IMR-90 (cell line): ENCODE measurements around the gene PODNL1. TPM values are rescaled to one million over a fixed set of nuclear protein-coding genes. Genes with fewer than 3 reads are reported as not detected.

ENCODE experiments used
- ATAC-seq: fragments of 200-7000 bp; cut with Tn5 transposase; 2 replicates; pipeline ENCODE4 v1.9.1; 2020; ENCODE audit warnings: low read depth, mild to moderate bottlenecking, moderate library complexity
- BruUV-seq: library from RNA; stranded (reverse); fragments of 400-500 nt; replicated peaks from 2 replicates; lab custom pipeline; 2021; lab: Mats Ljungman, UMichigan
- CTCF ChIA-PET: fragments of 300-600 bp; formaldehyde crosslinking; extraction: SDS; loops from one replicate; lab custom pipeline; 2021; ENCODE audit warnings: antibody characterized with exemption; lab: Yijun Ruan, JAX
- POLR2A ChIA-PET: fragments of 300-600 bp; sonication (Branson Sonifier 250); formaldehyde crosslinking; loops from one replicate; lab custom pipeline; 2022; ENCODE audit warnings: antibody characterized with exemption; ENCODE audit not compliant: unreplicated experiment; lab: Charles Lee
- DNase-seq: peaks from one replicate; pipeline ENCODE4 v3.0.0; 2013
- H2AFZ ChIP-seq: replicated peaks from 2 replicates; pipeline ENCODE3; 2013; ENCODE audit warnings: low read length, mild to moderate bottlenecking; ENCODE audit not compliant: poor library complexity
- H2AK5ac ChIP-seq: 2 replicates; pipeline ENCODE4 v1.6.1; 2013; ENCODE audit warnings: low read depth, low read length, inconsistent platforms
- H2AK9ac ChIP-seq: replicated peaks from 2 replicates; pipeline ENCODE3; 2013; ENCODE audit warnings: mild to moderate bottlenecking, low read depth, low read length, moderate library complexity; ENCODE audit not compliant: poor library complexity
- H2BK120ac ChIP-seq: 2 replicates; pipeline ENCODE4 v1.6.1; 2013; ENCODE audit warnings: low read depth, low read length, inconsistent platforms
- H2BK15ac ChIP-seq: 3 replicates; pipeline ENCODE4 v1.6.1; 2013; ENCODE audit warnings: low read depth, low read length, inconsistent platforms
- H2BK20ac ChIP-seq: 2 replicates; pipeline ENCODE4 v1.6.1; 2013; ENCODE audit warnings: low read depth, mild to moderate bottlenecking, inconsistent platforms, low read length, moderate library complexity
- H2BK5ac ChIP-seq: 2 replicates; pipeline ENCODE4 v1.6.1; 2013; ENCODE audit warnings: mild to moderate bottlenecking, low read depth, low read length, inconsistent platforms; ENCODE audit not compliant: poor library complexity, severe bottlenecking
- H3K14ac ChIP-seq: replicated peaks from 2 replicates; pipeline ENCODE4 v1.6.1; 2013; ENCODE audit warnings: low read depth, low read length, inconsistent platforms
- H3K18ac ChIP-seq: 2 replicates; pipeline ENCODE4 v1.6.1; 2013; ENCODE audit warnings: low read depth, low read length, control low read depth
- H3K23ac ChIP-seq: 2 replicates; pipeline ENCODE4 v1.6.1; 2013; ENCODE audit warnings: low read depth, low read length, inconsistent platforms
- H3K27ac ChIP-seq: 2 replicates; pipeline ENCODE4 v1.5.1; 2013; ENCODE audit warnings: mild to moderate bottlenecking, control low read depth, low read length; ENCODE audit not compliant: insufficient read depth
- H3K27me3 ChIP-seq: 2 replicates; pipeline ENCODE4 v1.6.1; 2013; ENCODE audit warnings: low read length; ENCODE audit not compliant: control insufficient read depth, insufficient read depth
- H3K36me3 ChIP-seq: 2 replicates; pipeline ENCODE4 v1.6.1; 2013; ENCODE audit warnings: low read length, mixed read lengths; ENCODE audit not compliant: control insufficient read depth, insufficient read depth
- H3K4ac ChIP-seq: 2 replicates; pipeline ENCODE4 v1.6.1; 2013; ENCODE audit warnings: low read depth, low read length, inconsistent platforms
- H3K4me1 ChIP-seq: 2 replicates; pipeline ENCODE4 v1.6.1; 2013; ENCODE audit warnings: low read length, mixed read lengths; ENCODE audit not compliant: control insufficient read depth, insufficient read depth
- H3K4me2 ChIP-seq: 2 replicates; pipeline ENCODE4 v1.6.1; 2013; ENCODE audit warnings: low read depth, mild to moderate bottlenecking, control low read depth, low read length, moderate library complexity
- H3K4me3 ChIP-seq: 2 replicates; pipeline ENCODE4 v1.5.1; 2013; ENCODE audit warnings: low read depth, mild to moderate bottlenecking, control low read depth, low read length, moderate library complexity; ENCODE audit not compliant: insufficient read depth
- H3K56ac ChIP-seq: 2 replicates; pipeline ENCODE4 v1.6.1; 2013; ENCODE audit warnings: low read length, inconsistent platforms; ENCODE audit not compliant: insufficient read depth; ENCODE audit errors: extremely low read depth
- H3K79me1 ChIP-seq, 2 experiments: 2 replicates each; pipeline ENCODE4 v1.6.1; 2013; ENCODE audit warnings: low read length in 2 of 2, inconsistent platforms in 1 of 2, low read depth in 1 of 2
- H3K9ac ChIP-seq: 2 replicates; pipeline ENCODE4 v1.6.1; 2013; ENCODE audit warnings: low read depth, low read length, control low read depth
- H3K9me1 ChIP-seq: 2 replicates; pipeline ENCODE4 v1.6.1; 2013; ENCODE audit warnings: low read length, inconsistent platforms; ENCODE audit not compliant: insufficient read depth
- H3K9me3 ChIP-seq: 2 replicates; pipeline ENCODE4 v1.6.1; 2013; ENCODE audit warnings: low read length; ENCODE audit not compliant: control insufficient read depth, insufficient read depth
- H4K20me1 ChIP-seq: 2 replicates; pipeline ENCODE4 v1.6.1; 2013; ENCODE audit warnings: low read length, inconsistent platforms; ENCODE audit not compliant: insufficient read depth
- H4K5ac ChIP-seq: 2 replicates; pipeline ENCODE4 v1.6.1; 2013; ENCODE audit warnings: mild to moderate bottlenecking, low read depth, low read length, control low read depth
- H4K8ac ChIP-seq, 2 experiments: 2 replicates each; pipeline ENCODE4 v1.6.1; 2013; ENCODE audit warnings: low read depth in 2 of 2, low read length in 2 of 2, control low read depth in 1 of 2, inconsistent platforms in 1 of 2
- H4K91ac ChIP-seq: 2 replicates; pipeline ENCODE4 v1.6.1; 2013; ENCODE audit warnings: low read depth, low read length, inconsistent platforms; ENCODE audit not compliant: insufficient read depth
- MXI1 ChIP-seq: IDR thresholded peaks from 2 replicates; pipeline ENCODE4 v1.6.1; 2012; ENCODE audit warnings: low read depth, mild to moderate bottlenecking, low read length, moderate library complexity, borderline replicate concordance
- WGBS, 2 experiments: methylation state at CpG; one replicate each; pipeline versions ENCODE4 v1.1.5 to v1.1.7; 2013; ENCODE audit warnings: missing lambda C conversion rate in 2 of 2; ENCODE audit not compliant: insufficient read length in 1 of 2; ENCODE audit errors: extremely low coverage in 2 of 2; 5-methylcytosine and 5-hydroxymethylcytosine counted together
- dilution Hi-C: fragments of 300-500 bp; cut with HindIII; formaldehyde crosslinking; loops from one replicate; pipeline ENCODE4 v1.14.3; 2018; ENCODE audit warnings: low sequenced_read_pairs; ENCODE audit not compliant: unreplicated experiment
- in situ Hi-C: fragments of 300-500 bp; cut with MboI; formaldehyde crosslinking; loops from 3 replicates; pipeline ENCODE4 v1.14.3; 2019; ENCODE audit warnings: low sequenced_read_pairs, inconsistent platforms, mixed read lengths
- intact Hi-C: fragments of 100-400 bp; cut with micrococcal nuclease; formaldehyde crosslinking; loops from 2 replicates; pipeline ENCODE4 v1.10.0; 2022
- polyA plus RNA-seq, 3 experiments: library from polyadenylated mRNA; depleted of rRNA; stranded (reverse); fragments of >200 nt; gene quantifications; 2 replicates each; pipeline ENCODE4 v1.2.3, GENCODE V29; 2012; ENCODE audit warnings: low replicate concordance in 1 of 3
- total RNA-seq: library from RNA; depleted of rRNA; stranded (reverse); fragments of >200 nt; gene quantifications from 2 replicates; pipeline ENCODE4 v1.2.3, GENCODE V29; 2012
- TF ChIP-seq, protein P1 (sequence below): conservative IDR thresholded peaks from 2 replicates; pipeline ENCODE4 v1.5.1; 2012; ENCODE audit warnings: mild to moderate bottlenecking, low read depth, low read length, improper control_type of control experiment
- TF ChIP-seq, protein P2 (sequence below): fragments of 150-350 bp; IDR thresholded peaks from 2 replicates; pipeline ENCODE4 v1.6.1; 2017; ENCODE audit warnings: mild to moderate bottlenecking, antibody characterized with exemption, low read length, low read depth

The PODNL1 gene
- total and polyA plus RNA-seq, 2 of the 4 experiments (the other 2 are of a cell fraction), result under 0.01 to 2.4 TPM

DNA sequence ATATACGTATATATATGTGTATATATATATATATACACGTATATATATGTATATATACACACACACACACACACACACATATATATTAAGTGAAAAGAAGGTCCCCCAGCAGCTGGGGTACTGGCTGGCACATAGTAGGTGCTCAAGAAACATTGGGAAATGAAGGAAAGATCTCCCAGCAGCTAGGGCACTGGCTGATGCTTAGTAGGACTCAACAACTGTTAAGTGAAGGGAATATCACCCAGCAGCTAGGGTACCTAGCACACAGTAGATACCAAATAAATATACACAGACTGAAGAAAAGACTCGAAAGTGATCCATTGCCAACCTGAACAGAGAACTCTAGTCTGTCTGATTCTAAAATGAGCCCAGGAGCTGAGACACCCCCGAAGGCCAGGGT, 12.2 kb downstream of the PODNL1 start:
- DNase-seq (no peak), ATAC-seq (no peak)
- Histone ChIP-seq H3K9ac (no peak overlapping the region), H2AFZ (no peak overlapping the region), H3K4me1 (no peaks in the 10 kb centered on the region), H3K36me3 (peaks cover 51% of the 10 kb centered on the region), H4K8ac (no peak overlapping the region), H3K4me2 (no peak overlapping the region), H4K91ac (no peak overlapping the region), H3K9me1 (no peaks in the 10 kb centered on the region), H3K79me1 (no peaks in the 10 kb centered on the region), H3K4ac (no peak overlapping the region), H3K9me3 (no peaks in the 10 kb centered on the region), H2BK15ac (no peak overlapping the region), H3K27ac (no peak overlapping the region), H2BK5ac (no peak overlapping the region), H3K23ac (no peak overlapping the region), H2AK5ac (no peak overlapping the region), H2BK20ac (no peak overlapping the region), H4K5ac (no peak overlapping the region), H3K14ac (no peak overlapping the region), H4K20me1 (no peaks in the 10 kb centered on the region), H3K56ac (no peak overlapping the region), H3K27me3 (no peaks in the 10 kb centered on the region), H3K18ac (no peak overlapping the region), H3K4me3 (no peak overlapping the region), H2BK120ac (no peak overlapping the region), H2AK9ac (no peak overlapping the region)
- intact Hi-C loops (no loop called here), in situ Hi-C loops (no loop called here), dilution Hi-C loops (no loop called here)
- ChIA-PET POLR2A (no interaction called here), CTCF (no interaction called here)
- WGBS, 2 experiments, result no CpG with 5 or more reads among the region's 4 CpGs
- no TSS peak for BruUV-seq
- TF ChIP-seq, protein P1, sequence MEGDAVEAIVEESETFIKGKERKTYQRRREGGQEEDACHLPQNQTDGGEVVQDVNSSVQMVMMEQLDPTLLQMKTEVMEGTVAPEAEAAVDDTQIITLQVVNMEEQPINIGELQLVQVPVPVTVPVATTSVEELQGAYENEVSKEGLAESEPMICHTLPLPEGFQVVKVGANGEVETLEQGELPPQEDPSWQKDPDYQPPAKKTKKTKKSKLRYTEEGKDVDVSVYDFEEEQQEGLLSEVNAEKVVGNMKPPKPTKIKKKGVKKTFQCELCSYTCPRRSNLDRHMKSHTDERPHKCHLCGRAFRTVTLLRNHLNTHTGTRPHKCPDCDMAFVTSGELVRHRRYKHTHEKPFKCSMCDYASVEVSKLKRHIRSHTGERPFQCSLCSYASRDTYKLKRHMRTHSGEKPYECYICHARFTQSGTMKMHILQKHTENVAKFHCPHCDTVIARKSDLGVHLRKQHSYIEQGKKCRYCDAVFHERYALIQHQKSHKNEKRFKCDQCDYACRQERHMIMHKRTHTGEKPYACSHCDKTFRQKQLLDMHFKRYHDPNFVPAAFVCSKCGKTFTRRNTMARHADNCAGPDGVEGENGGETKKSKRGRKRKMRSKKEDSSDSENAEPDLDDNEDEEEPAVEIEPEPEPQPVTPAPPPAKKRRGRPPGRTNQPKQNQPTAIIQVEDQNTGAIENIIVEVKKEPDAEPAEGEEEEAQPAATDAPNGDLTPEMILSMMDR, result no peak
- TF ChIP-seq MXI1, result no peak
- TF ChIP-seq, protein P2, sequence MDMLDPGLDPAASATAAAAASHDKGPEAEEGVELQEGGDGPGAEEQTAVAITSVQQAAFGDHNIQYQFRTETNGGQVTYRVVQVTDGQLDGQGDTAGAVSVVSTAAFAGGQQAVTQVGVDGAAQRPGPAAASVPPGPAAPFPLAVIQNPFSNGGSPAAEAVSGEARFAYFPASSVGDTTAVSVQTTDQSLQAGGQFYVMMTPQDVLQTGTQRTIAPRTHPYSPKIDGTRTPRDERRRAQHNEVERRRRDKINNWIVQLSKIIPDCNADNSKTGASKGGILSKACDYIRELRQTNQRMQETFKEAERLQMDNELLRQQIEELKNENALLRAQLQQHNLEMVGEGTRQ, result no peak
